Stimulated activated CD4-positive, alpha-beta T cell treated with anti-CD3 and anti-CD28 coated beads, TNF-alpha, amount 100 ng/mL, for 4 hours (primary cell): ENCODE measurements around the gene SMIM15.

ENCODE experiments used
- DNase-seq, 3 experiments: peaks; one replicate each; pipeline ENCODE4 v3.0.0-alpha.2; 2020; ENCODE audit warnings: low read depth in 3 of 3

Gene SMIM15

GRCh38 chr5:61159836-61160235 is 2.4 kb downstream of the SMIM15 start:
- no peak for DNase-seq

GRCh38 chr5:61159070-61159469 is 3.2 kb downstream of the SMIM15 start:
- DNase-seq, result no peak

- no peak for DNase-seq
Observed at GRCh38 chr5:61151893-61152292, 10.4 kb downstream of the SMIM15 start.

GRCh38 chr5:61148515-61148914 is 13.8 kb downstream of the SMIM15 start:
- DNase-seq, result no peak

- no peak for DNase-seq
Observed at GRCh38 chr5:61142811-61143210, 19.5 kb downstream of the SMIM15 start.

GRCh38 chr5:61142391-61142790 is 19.9 kb downstream of the SMIM15 start:
- DNase-seq, result no peak

GRCh38 chr5:61141801-61142200 is 20.5 kb downstream of the SMIM15 start:
- no peak for DNase-seq

- DNase-seq, result no peak
Observed at GRCh38 chr5:61139931-61140330, 22.3 kb downstream of the SMIM15 start.

- DNase-seq, result no peak
Observed at GRCh38 chr5:61139094-61139873, 23.0 kb downstream of the SMIM15 start.

- DNase-seq, result no peak
Observed at GRCh38 chr5:61137835-61138234, 24.4 kb downstream of the SMIM15 start.

- DNase-seq, result no peak
Observed at GRCh38 chr5:61132559-61132958, 29.7 kb downstream of the SMIM15 start.

GRCh38 chr5:61130289-61130688 is 32.0 kb downstream of the SMIM15 start:
- no peak for DNase-seq

GRCh38 chr5:61123145-61123544 is 39.1 kb downstream of the SMIM15 start:
- DNase-seq, result no peak

GRCh38 chr5:61120534-61120933 is 41.7 kb downstream of the SMIM15 start:
- no peak for DNase-seq

- no peak for DNase-seq
Observed at GRCh38 chr5:61119066-61119465, 43.2 kb downstream of the SMIM15 start.

- DNase-seq, result no peak
Observed at GRCh38 chr5:61115968-61116367, 46.3 kb downstream of the SMIM15 start.

- no peak for DNase-seq
Observed at GRCh38 chr5:61114441-61114840, 47.8 kb downstream of the SMIM15 start.
